GM18505 (cell line): Measurements from ENCODE around the gene C1QTNF12.

Source experiments
- ATAC-seq: cut with Tn5 transposase; IDR thresholded peaks from one replicate; pipeline ENCODE4 v1.9.1; 2021; ENCODE audit not compliant: unreplicated experiment
- POLR2A ChIP-seq: IDR thresholded peaks from 4 replicates; pipeline ENCODE4 v1.6.1; 2011; ENCODE audit warnings: borderline replicate concordance; ENCODE audit not compliant: insufficient read depth, insufficient read length; ENCODE audit errors: extremely low read depth

C1QTNF12 gene

GRCh38 chr1:1226566-1227362, 19.8 kb downstream of the C1QTNF12 start:
- no peak for TF ChIP-seq POLR2A
- no peak for ATAC-seq

GRCh38 chr1:1225913-1226312, 20.6 kb downstream of the C1QTNF12 start:
- no peak for TF ChIP-seq POLR2A
- no peak for ATAC-seq

GRCh38 chr1:1225238-1225845, 21.2 kb downstream of the C1QTNF12 start:
- no peak for TF ChIP-seq POLR2A
- ATAC-seq = no peak

- ATAC-seq = no peak
Observed at GRCh38 chr1:1223891-1224290, 22.6 kb downstream of the C1QTNF12 start.

GRCh38 chr1:1223321-1223720, 23.2 kb downstream of the C1QTNF12 start:
- no peak for ATAC-seq
- no peak for TF ChIP-seq POLR2A

More at GRCh38 chr1:1223891-1224290, 22.6 kb downstream of the C1QTNF12 start:
- TF ChIP-seq POLR2A = no peak

GRCh38 chr1:1222575-1223225, 23.8 kb downstream of the C1QTNF12 start:
- TF ChIP-seq POLR2A = no peak
- ATAC-seq = no peak

- no peak for ATAC-seq
- TF ChIP-seq POLR2A = no peak
Observed at GRCh38 chr1:1221887-1222574, 24.5 kb downstream of the C1QTNF12 start.

- TF ChIP-seq POLR2A = no peak
- no peak for ATAC-seq
Observed at GRCh38 chr1:1220197-1220596, 26.3 kb downstream of the C1QTNF12 start.

GRCh38 chr1:1219341-1219740, 27.2 kb downstream of the C1QTNF12 start:
- no peak for TF ChIP-seq POLR2A
- no peak for ATAC-seq

GRCh38 chr1:1218524-1219200, 27.9 kb downstream of the C1QTNF12 start:
- TF ChIP-seq POLR2A = no peak

GRCh38 chr1:1217621-1218523, 28.6 kb downstream of the C1QTNF12 start:
- TF ChIP-seq POLR2A = no peak
- no peak for ATAC-seq

More at GRCh38 chr1:1218524-1219200, 27.9 kb downstream of the C1QTNF12 start:
- no peak for ATAC-seq
